ENCODE measurements around the gene HTT. TPM values are rescaled to one million over a fixed set of nuclear protein-coding genes. Genes with fewer than 3 reads are reported as not detected.

Gene HTT
- polyA plus RNA-seq, 2 of the 4 experiments (the other 2 are of a cell fraction): 14.5 to 16.9 TPM

- ChIA-PET POLR2A (no interaction called here), CTCF (no interaction called here)
- ATAC-seq: no peak
- 42% methylated on average over 3 of the region's 3 CpGs for WGBS (ENCODE audit: missing lambda C conversion rate)
- Histone ChIP-seq H3K27ac (no peak overlapping the region), H3K9me3 (no peaks in the 10 kb centered on the region), H3K4me2 (no peak overlapping the region), H3K4me3 (no peak overlapping the region), H3K4me1 (no peaks in the 10 kb centered on the region)
- DNase-seq (ENCODE audit: low read depth in 1 of 2, low spot score in 1 of 2): no peak
- FAIRE-seq: no peak
- TF ChIP-seq NFE2L2 (conservative IDR thresholded peaks at IDR 0.05; ENCODE audit: low read length) (no peak), HOXB13 (CRISPR knock-in tag; IDR thresholded peaks at IDR 0.05; ENCODE audit: low read depth) (no peak), ZNF302 (CRISPR knock-in tag; IDR thresholded peaks at IDR 0.05) (no peak), KDM5A (IDR thresholded peaks at IDR 0.05) (no peak), ESRRA (IDR thresholded peaks at IDR 0.05; ENCODE audit: borderline replicate concordance, low read length) (no peak), ATOH8 (CRISPR knock-in tag; IDR thresholded peaks at IDR 0.05; ENCODE audit: low read depth) (no peak), MAZ (IDR thresholded peaks at IDR 0.05; ENCODE audit: borderline replicate concordance, low read depth, low read length) (no peak), HDAC2 (IDR thresholded peaks at IDR 0.05) (no peak), HEYL (CRISPR knock-in tag; IDR thresholded peaks at IDR 0.05) (no peak), PHF8 (IDR thresholded peaks at IDR 0.05; ENCODE audit: borderline replicate concordance, low read depth) (no peak), SMC3 (IDR thresholded peaks at IDR 0.05) (no peak), POLR2AphosphoS2 (conservative IDR thresholded peaks at IDR 0.05; ENCODE audit: low read length) (no peak), NR3C1 (IDR thresholded peaks at IDR 0.05) (no peak), HMGXB4 (CRISPR knock-in tag; IDR thresholded peaks at IDR 0.05; ENCODE audit: borderline replicate concordance) (no peak)
These were observed 206.0 kb downstream of the HTT start for GRCh38 chr4:3280466-3280865.

GRCh38 chr4:3283483-3283882, 209.0 kb downstream of the HTT start:
- H3K4me1 ChIP-seq: no peaks in the 10 kb centered on the region
- FAIRE-seq (no peak), ATAC-seq (no peak), DNase-seq (ENCODE audit: low read depth in 1 of 2, low spot score in 1 of 2) (no peak)
- CTCF ChIA-PET: no interaction called here
- POLR2A ChIA-PET: no interaction called here
- no peak overlapping the region for H3K27ac ChIP-seq
- no peaks in the 10 kb centered on the region for H3K9me3 ChIP-seq
- WGBS (ENCODE audit: missing lambda C conversion rate): 54% methylated on average over 4 of the region's 6 CpGs
- no peak overlapping the region for H3K4me2 ChIP-seq
- TF ChIP-seq CBX8 (IDR thresholded peaks at IDR 0.05): no peak
- TF ChIP-seq HOXB13 (CRISPR knock-in tag; IDR thresholded peaks at IDR 0.05; ENCODE audit: low read depth): no peak
- no peak overlapping the region for H3K4me3 ChIP-seq

GRCh38 chr4:3283916-3284315, 209.4 kb downstream of the HTT start:
- H3K9me3 ChIP-seq: no peaks in the 10 kb centered on the region
- no peak for DNase-seq (ENCODE audit: low read depth in 1 of 2, low spot score in 1 of 2)
- H3K4me3 ChIP-seq: no peak overlapping the region
- ATAC-seq: no peak
- 74% methylated on average over 11 of the region's 13 CpGs for WGBS (ENCODE audit: missing lambda C conversion rate)
- no peak overlapping the region for H3K4me2 ChIP-seq
- ChIA-PET POLR2A (no interaction called here), CTCF (no interaction called here)
- no peak for FAIRE-seq
- no peak for TF ChIP-seq EHMT2 (IDR thresholded peaks at IDR 0.05; ENCODE audit: low read depth)
- TF ChIP-seq MAZ (IDR thresholded peaks at IDR 0.05; ENCODE audit: borderline replicate concordance, low read depth, low read length): no peak
- TF ChIP-seq MAX (IDR thresholded peaks at IDR 0.05): no peak
- TF ChIP-seq FOSL2 (IDR thresholded peaks at IDR 0.05): no peak
- TF ChIP-seq FOSL2 (CRISPR knock-in tag; IDR thresholded peaks at IDR 0.05): no peak
- TF ChIP-seq KDM1A (IDR thresholded peaks at IDR 0.05; ENCODE audit: low read depth): no peak
- no peak for TF ChIP-seq NFE2L2 (conservative IDR thresholded peaks at IDR 0.05; ENCODE audit: low read length)
- no peak for TF ChIP-seq POLR2AphosphoS2 (conservative IDR thresholded peaks at IDR 0.05; ENCODE audit: low read length)
- no peak for TF ChIP-seq CEBPB (IDR thresholded peaks at IDR 0.05)
- TF ChIP-seq FOXS1 (CRISPR knock-in tag; IDR thresholded peaks at IDR 0.05): no peak
- TF ChIP-seq JUN (IDR thresholded peaks at IDR 0.05): no peak
- TF ChIP-seq HMGXB4 (CRISPR knock-in tag; IDR thresholded peaks at IDR 0.05; ENCODE audit: borderline replicate concordance): no peak
- H3K4me1 ChIP-seq: no peaks in the 10 kb centered on the region
- H3K27ac ChIP-seq: no peak overlapping the region
